Ishikawa (cell line): ENCODE data around the gene SPIB.

Source experiments
- CEBPB ChIP-seq: IDR thresholded peaks from 2 replicates; pipeline ENCODE4 v1.6.1; 2012
- CREB1 ChIP-seq: IDR thresholded peaks from 2 replicates; pipeline ENCODE4 v1.6.1; 2012; ENCODE audit warnings: low read depth
- EGR1 ChIP-seq: IDR thresholded peaks from 2 replicates; pipeline ENCODE4 v1.6.1; 2012
- EP300 ChIP-seq: IDR thresholded peaks from 2 replicates; pipeline ENCODE4 v1.6.1; 2012; ENCODE audit warnings: borderline replicate concordance
- FOXM1 ChIP-seq: IDR thresholded peaks from 2 replicates; pipeline ENCODE4 v1.6.1; 2012; ENCODE audit warnings: low read depth, borderline replicate concordance
- MAX ChIP-seq: IDR thresholded peaks from 2 replicates; pipeline ENCODE4 v1.6.1; 2012
- NFIC ChIP-seq: IDR thresholded peaks from 2 replicates; pipeline ENCODE4 v1.6.1; 2012
- RAD21 ChIP-seq: IDR thresholded peaks from 2 replicates; pipeline ENCODE4 v1.6.1; 2012; ENCODE audit warnings: low read depth
- REST ChIP-seq: IDR thresholded peaks from 2 replicates; pipeline ENCODE4 v1.6.1; 2012; ENCODE audit warnings: low read depth, mild to moderate bottlenecking
- TAF1 ChIP-seq: IDR thresholded peaks from 2 replicates; pipeline ENCODE4 v1.6.1; 2012; ENCODE audit warnings: low read depth, mild to moderate bottlenecking
- TCF12 ChIP-seq: IDR thresholded peaks from 2 replicates; pipeline ENCODE4 v1.6.1; 2012; ENCODE audit warnings: low read depth
- TEAD4 ChIP-seq: IDR thresholded peaks from 2 replicates; pipeline ENCODE4 v1.6.1; 2012
- USF1 ChIP-seq: IDR thresholded peaks from 2 replicates; pipeline ENCODE4 v1.6.1; 2012
- YY1 ChIP-seq: IDR thresholded peaks from 2 replicates; pipeline ENCODE4 v1.6.1; 2012; ENCODE audit warnings: low read depth
- ZBTB7A ChIP-seq: IDR thresholded peaks from 2 replicates; pipeline ENCODE4 v1.6.1; 2012; ENCODE audit warnings: low read depth

The SPIB gene

GRCh38 chr19:50377517-50377916 is 41.2 kb upstream of the SPIB start:
- no peak for TF ChIP-seq TAF1
- no peak for TF ChIP-seq YY1
- no peak for TF ChIP-seq TEAD4
- TF ChIP-seq FOXM1, result no peak
- no peak for TF ChIP-seq CEBPB
- TF ChIP-seq RAD21, result no peak
- no peak for TF ChIP-seq TCF12
- TF ChIP-seq CREB1, result no peak
- TF ChIP-seq ZBTB7A, result no peak
- no peak for TF ChIP-seq USF1
- no peak for TF ChIP-seq REST
- TF ChIP-seq MAX, result no peak

- TF ChIP-seq ZBTB7A, result no peak
- no peak for TF ChIP-seq MAX
- no peak for TF ChIP-seq FOXM1
- TF ChIP-seq YY1, result no peak
- no peak for TF ChIP-seq TCF12
- TF ChIP-seq TEAD4, result no peak
- no peak for TF ChIP-seq CREB1
- no peak for TF ChIP-seq RAD21
- TF ChIP-seq EGR1, result no peak
- TF ChIP-seq CEBPB, result no peak
- TF ChIP-seq TAF1, result no peak
- TF ChIP-seq NFIC, result no peak
- TF ChIP-seq REST, result no peak
- TF ChIP-seq USF1, result no peak
- no peak for TF ChIP-seq EP300
These were observed 40.4 kb upstream of the SPIB start for GRCh38 chr19:50378169-50378862.

GRCh38 chr19:50378863-50379236 is 39.9 kb upstream of the SPIB start:
- no peak for TF ChIP-seq CREB1
- no peak for TF ChIP-seq EP300
- TF ChIP-seq REST, result no peak
- TF ChIP-seq TEAD4, result no peak
- TF ChIP-seq RAD21, result no peak
- TF ChIP-seq TCF12, result no peak
- TF ChIP-seq FOXM1, result no peak

- TF ChIP-seq CREB1, result no peak
- no peak for TF ChIP-seq CEBPB
- no peak for TF ChIP-seq FOXM1
- TF ChIP-seq ZBTB7A, result no peak
- no peak for TF ChIP-seq EP300
- TF ChIP-seq RAD21, result no peak
- TF ChIP-seq MAX, result no peak
- TF ChIP-seq REST, result no peak
- TF ChIP-seq NFIC, result no peak
These were observed 39.1 kb upstream of the SPIB start for GRCh38 chr19:50379602-50380001.
